Neural cell (in vitro differentiated cells): ENCODE results near the gene PDCD1LG2. TPM values are rescaled to one million over a fixed set of nuclear protein-coding genes. Genes with fewer than 3 reads are reported as not detected.

Experiments used
- H2AFZ ChIP-seq: fragments of 200-600, 300-800 bp; sonication (generic), shearing (Covaris generic); 2 replicates; pipeline ENCODE4 v1.6.0; 2014; ENCODE audit warnings: low read depth, mild to moderate bottlenecking, antibody characterized with exemption, low read length, moderate library complexity
- H3F3A ChIP-seq: fragments of 200-600 bp; shearing (Covaris generic); 2 replicates; pipeline ENCODE4 v1.6.1; 2016; ENCODE audit warnings: mild to moderate bottlenecking, moderate library complexity, mixed read lengths, antibody characterized with exemption, low read length; ENCODE audit not compliant: insufficient read depth, poor library complexity, severe bottlenecking
- H3K27ac ChIP-seq: fragments of 200-600, 300-800 bp; sonication (generic), shearing (Covaris generic); 2 replicates; pipeline ENCODE4 v1.5.1; 2014; ENCODE audit warnings: mild to moderate bottlenecking, low read length, moderate library complexity
- H3K27me3 ChIP-seq: fragments of 300-800, 200-600 bp; sonication (generic), shearing (Covaris generic); 2 replicates; pipeline ENCODE4 v1.6.0; 2014; ENCODE audit warnings: mild to moderate bottlenecking, low read depth, low read length, moderate library complexity; ENCODE audit not compliant: insufficient read depth
- H3K36me3 ChIP-seq: fragments of 300-800, 200-600 bp; sonication (generic), shearing (Covaris generic); 2 replicates; pipeline ENCODE4 v1.5.1; 2014; ENCODE audit warnings: mild to moderate bottlenecking, antibody characterized with exemption, low read length, moderate library complexity; ENCODE audit not compliant: insufficient read depth
- H3K4me2 ChIP-seq: fragments of 300-800, 200-600 bp; sonication (generic), shearing (Covaris generic); 2 replicates; pipeline ENCODE4 v1.6.0; 2014; ENCODE audit warnings: mild to moderate bottlenecking, low read length
- H3K4me3 ChIP-seq: fragments of 300-800, 200-600 bp; sonication (generic), shearing (Covaris generic); 2 replicates; pipeline ENCODE4 v1.5.1; 2014; ENCODE audit warnings: mild to moderate bottlenecking, low read length, moderate library complexity
- H3K79me2 ChIP-seq: fragments of 200-600 bp; shearing (Covaris generic); replicated peaks from 2 replicates; pipeline ENCODE4 v1.6.0; 2014; ENCODE audit warnings: mild to moderate bottlenecking, low read length, moderate library complexity; ENCODE audit not compliant: insufficient read depth
- H3K9ac ChIP-seq: fragments of 300-800, 200-600 bp; sonication (generic), shearing (Covaris generic); 2 replicates; pipeline ENCODE4 v1.6.1; 2016; ENCODE audit warnings: mild to moderate bottlenecking, low read length, mixed read lengths
- H3K9me2 ChIP-seq: fragments of 200-600 bp; shearing (Covaris generic); 2 replicates; pipeline ENCODE4 v1.6.1; 2016; ENCODE audit warnings: mild to moderate bottlenecking, low read length, mixed read lengths; ENCODE audit not compliant: insufficient read depth
- H3K9me3 ChIP-seq: fragments of 200-600, 300-800 bp; sonication (generic), shearing (Covaris generic); 2 replicates; pipeline ENCODE4 v1.6.1; 2016; ENCODE audit warnings: mild to moderate bottlenecking, mixed run types, low read length, moderate library complexity, mixed read lengths
- H4K20me1 ChIP-seq: fragments of 200-600 bp; shearing (Covaris generic); 2 replicates; pipeline ENCODE4 v1.6.1; 2016; ENCODE audit warnings: mild to moderate bottlenecking, mixed run types; ENCODE audit not compliant: insufficient read depth
- EP300 ChIP-seq: fragments of 450-650 bp; conservative IDR thresholded peaks from 2 replicates; pipeline ENCODE4 v1.6.1; 2014; ENCODE audit warnings: antibody characterized with exemption, mild to moderate bottlenecking, moderate library complexity; ENCODE audit not compliant: poor library complexity, severe bottlenecking
- EZH2 ChIP-seq: fragments of 200-600, 300-800 bp; shearing (Covaris generic), sonication (generic); IDR thresholded peaks from 2 replicates; pipeline ENCODE4 v1.6.1; 2014; ENCODE audit warnings: antibody characterized with exemption, low read length, borderline replicate concordance, mild to moderate bottlenecking; ENCODE audit not compliant: insufficient read depth, poor library complexity, severe bottlenecking
- MXI1 ChIP-seq: fragments of 450-650 bp; conservative IDR thresholded peaks from 2 replicates; pipeline ENCODE4 v1.6.1; 2014; ENCODE audit warnings: antibody characterized with exemption, mild to moderate bottlenecking; ENCODE audit not compliant: poor library complexity, severe bottlenecking
- POLR2AphosphoS5 ChIP-seq: IDR thresholded peaks from 2 replicates; pipeline ENCODE4 v1.6.1; 2012
- RAD21 ChIP-seq: fragments of 450-650 bp; conservative IDR thresholded peaks from 2 replicates; pipeline ENCODE4 v1.6.1; 2014; ENCODE audit warnings: antibody characterized with exemption, mild to moderate bottlenecking, moderate library complexity
- SMC3 ChIP-seq: fragments of 450-650 bp; conservative IDR thresholded peaks from 2 replicates; pipeline ENCODE4 v1.6.1; 2014; ENCODE audit warnings: antibody characterized with exemption, mild to moderate bottlenecking, moderate library complexity; ENCODE audit not compliant: poor library complexity
- TAF1 ChIP-seq: IDR thresholded peaks from 2 replicates; pipeline ENCODE4 v1.6.1; 2012; ENCODE audit warnings: low read depth
- polyA plus RNA-seq: library from polyadenylated mRNA; depleted of rRNA; stranded (reverse); fragments of >200 nt; gene quantifications from 2 replicates; pipeline ENCODE4 v1.2.3, GENCODE V29; 2014
- TF ChIP-seq, protein P1 (sequence below): fragments of 450-650 bp; IDR thresholded peaks from 2 replicates; pipeline ENCODE4 v1.5.1; 2014; ENCODE audit warnings: antibody characterized with exemption, mild to moderate bottlenecking, moderate library complexity; ENCODE audit not compliant: poor library complexity, severe bottlenecking
- TF ChIP-seq, protein P2 (sequence below): IDR thresholded peaks from 2 replicates; pipeline ENCODE4 v1.6.1; 2012; ENCODE audit warnings: borderline replicate concordance

PDCD1LG2 gene
- polyA plus RNA-seq, 1 donor from 2014 or later = not detected

DNA sequence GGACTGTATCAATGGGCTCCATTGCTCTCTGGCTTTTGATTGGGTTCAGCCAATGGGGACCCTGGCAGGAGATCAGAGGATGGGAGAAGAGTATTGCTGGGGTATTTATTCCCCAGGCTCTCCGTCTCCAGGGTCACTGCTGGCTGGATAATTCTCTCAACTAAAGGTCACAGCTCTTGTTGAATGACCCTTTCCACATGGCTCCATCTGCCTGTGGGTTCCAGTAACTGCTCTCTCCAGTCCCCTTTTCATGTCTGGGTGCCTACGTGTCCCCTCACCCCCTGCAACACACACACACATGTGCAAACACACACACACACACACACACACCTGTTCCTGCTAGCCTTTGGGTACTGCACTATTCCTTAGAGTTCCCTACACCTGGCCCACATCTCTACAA is 64.7 kb downstream of the PDCD1LG2 start:
- Histone ChIP-seq H3K27ac (no peak overlapping the region), H3K36me3 (no peaks in the 10 kb centered on the region)

DNA sequence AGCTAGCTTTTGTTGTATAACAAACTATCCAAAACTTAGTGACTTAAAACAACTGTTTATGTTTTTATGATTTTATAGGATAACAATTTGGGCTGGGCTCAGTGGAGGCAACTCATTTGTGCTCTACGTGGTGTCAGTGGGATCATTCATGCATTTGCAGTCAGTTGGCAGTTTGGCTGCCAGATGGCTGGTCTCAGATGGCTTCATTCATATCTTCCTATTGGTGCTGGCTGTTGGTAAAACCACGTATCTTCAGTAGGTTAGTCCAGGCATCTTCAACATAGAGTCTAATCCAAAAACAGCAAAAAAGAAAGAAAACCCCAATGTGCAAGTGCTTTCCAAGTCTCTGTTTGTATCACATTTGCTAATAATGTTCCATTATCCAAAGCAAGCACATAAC is 66.9 kb downstream of the PDCD1LG2 start:
- Histone ChIP-seq H2AFZ (no peak overlapping the region), H4K20me1 (no peaks in the 10 kb centered on the region), H3K27me3 (no peaks in the 10 kb centered on the region), H3K9ac (no peak overlapping the region), H3K9me2 (no peaks in the 10 kb centered on the region), H3K9me3 (no peaks in the 10 kb centered on the region), H3F3A (no peaks in the 10 kb centered on the region), H3K27ac (no peak overlapping the region), H3K4me2 (no peak overlapping the region), H3K79me2 (no peaks in the 10 kb centered on the region), H3K4me3 (no peak overlapping the region), H3K36me3 (no peaks in the 10 kb centered on the region)
- no peak for TF ChIP-seq EZH2

More for the DNA sequence above, 64.7 kb downstream of the PDCD1LG2 start:
- H3K79me2 ChIP-seq = no peaks in the 10 kb centered on the region
- H4K20me1 ChIP-seq = no peaks in the 10 kb centered on the region
- no peak overlapping the region for H3K4me3 ChIP-seq
- H3K4me2 ChIP-seq = no peak overlapping the region
- H3K9me2 ChIP-seq = no peaks in the 10 kb centered on the region
- no peaks in the 10 kb centered on the region for H3F3A ChIP-seq
- no peaks in the 10 kb centered on the region for H3K27me3 ChIP-seq
- H3K9me3 ChIP-seq = no peaks in the 10 kb centered on the region
- TF ChIP-seq SMC3 = no peak
- no peak for TF ChIP-seq EZH2
- TF ChIP-seq MXI1 = no peak
- TF ChIP-seq POLR2AphosphoS5 = no peak
- TF ChIP-seq RAD21 = no peak
- TF ChIP-seq, protein P1, sequence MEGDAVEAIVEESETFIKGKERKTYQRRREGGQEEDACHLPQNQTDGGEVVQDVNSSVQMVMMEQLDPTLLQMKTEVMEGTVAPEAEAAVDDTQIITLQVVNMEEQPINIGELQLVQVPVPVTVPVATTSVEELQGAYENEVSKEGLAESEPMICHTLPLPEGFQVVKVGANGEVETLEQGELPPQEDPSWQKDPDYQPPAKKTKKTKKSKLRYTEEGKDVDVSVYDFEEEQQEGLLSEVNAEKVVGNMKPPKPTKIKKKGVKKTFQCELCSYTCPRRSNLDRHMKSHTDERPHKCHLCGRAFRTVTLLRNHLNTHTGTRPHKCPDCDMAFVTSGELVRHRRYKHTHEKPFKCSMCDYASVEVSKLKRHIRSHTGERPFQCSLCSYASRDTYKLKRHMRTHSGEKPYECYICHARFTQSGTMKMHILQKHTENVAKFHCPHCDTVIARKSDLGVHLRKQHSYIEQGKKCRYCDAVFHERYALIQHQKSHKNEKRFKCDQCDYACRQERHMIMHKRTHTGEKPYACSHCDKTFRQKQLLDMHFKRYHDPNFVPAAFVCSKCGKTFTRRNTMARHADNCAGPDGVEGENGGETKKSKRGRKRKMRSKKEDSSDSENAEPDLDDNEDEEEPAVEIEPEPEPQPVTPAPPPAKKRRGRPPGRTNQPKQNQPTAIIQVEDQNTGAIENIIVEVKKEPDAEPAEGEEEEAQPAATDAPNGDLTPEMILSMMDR = no peak
- no peak for TF ChIP-seq EP300
- TF ChIP-seq TAF1 = no peak
- TF ChIP-seq, protein P2, sequence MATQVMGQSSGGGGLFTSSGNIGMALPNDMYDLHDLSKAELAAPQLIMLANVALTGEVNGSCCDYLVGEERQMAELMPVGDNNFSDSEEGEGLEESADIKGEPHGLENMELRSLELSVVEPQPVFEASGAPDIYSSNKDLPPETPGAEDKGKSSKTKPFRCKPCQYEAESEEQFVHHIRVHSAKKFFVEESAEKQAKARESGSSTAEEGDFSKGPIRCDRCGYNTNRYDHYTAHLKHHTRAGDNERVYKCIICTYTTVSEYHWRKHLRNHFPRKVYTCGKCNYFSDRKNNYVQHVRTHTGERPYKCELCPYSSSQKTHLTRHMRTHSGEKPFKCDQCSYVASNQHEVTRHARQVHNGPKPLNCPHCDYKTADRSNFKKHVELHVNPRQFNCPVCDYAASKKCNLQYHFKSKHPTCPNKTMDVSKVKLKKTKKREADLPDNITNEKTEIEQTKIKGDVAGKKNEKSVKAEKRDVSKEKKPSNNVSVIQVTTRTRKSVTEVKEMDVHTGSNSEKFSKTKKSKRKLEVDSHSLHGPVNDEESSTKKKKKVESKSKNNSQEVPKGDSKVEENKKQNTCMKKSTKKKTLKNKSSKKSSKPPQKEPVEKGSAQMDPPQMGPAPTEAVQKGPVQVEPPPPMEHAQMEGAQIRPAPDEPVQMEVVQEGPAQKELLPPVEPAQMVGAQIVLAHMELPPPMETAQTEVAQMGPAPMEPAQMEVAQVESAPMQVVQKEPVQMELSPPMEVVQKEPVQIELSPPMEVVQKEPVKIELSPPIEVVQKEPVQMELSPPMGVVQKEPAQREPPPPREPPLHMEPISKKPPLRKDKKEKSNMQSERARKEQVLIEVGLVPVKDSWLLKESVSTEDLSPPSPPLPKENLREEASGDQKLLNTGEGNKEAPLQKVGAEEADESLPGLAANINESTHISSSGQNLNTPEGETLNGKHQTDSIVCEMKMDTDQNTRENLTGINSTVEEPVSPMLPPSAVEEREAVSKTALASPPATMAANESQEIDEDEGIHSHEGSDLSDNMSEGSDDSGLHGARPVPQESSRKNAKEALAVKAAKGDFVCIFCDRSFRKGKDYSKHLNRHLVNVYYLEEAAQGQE = no peak
- no peak overlapping the region for H3K9ac ChIP-seq
- H2AFZ ChIP-seq = no peak overlapping the region
